ENCODE results near the gene PCDHGC3. TPM values are rescaled to one million over a fixed set of nuclear protein-coding genes. Genes with fewer than 3 reads are reported as not detected.
"Not testable (repeated sequence)": the region's sequence is repeated elsewhere in the genome, so short reads cannot be mapped to it uniquely, and the experiment has no call there.

PCDHGC3 gene
- polyA plus RNA-seq (ENCODE audit: insufficient read length in 10 of 10), result 100 to 1,000 TPM in 8 of 10 donors, 10 to 100 TPM in 2; 95.8 to 177 (median 115) TPM
- long read RNA-seq, donor 1, full-length matches to known transcripts, result 25 of 102 reads
- long read RNA-seq, donor 1, partial matches to known transcripts, result 77 of 102 reads
- long read RNA-seq, donor 1, other reads (novel, unspliced or antisense), result 0 of 102 reads
- long read RNA-seq, donor 2, full-length matches to known transcripts, result 24 of 24 reads
- long read RNA-seq, donor 2, partial matches to known transcripts, result 0 of 24 reads
- long read RNA-seq, donor 2, other reads (novel, unspliced or antisense), result 0 of 24 reads
- long read RNA-seq, donor 3, result 0 reads
- long read RNA-seq, donor 4, full-length matches to known transcripts, result 14 of 14 reads
- long read RNA-seq, donor 4, partial matches to known transcripts, result 0 of 14 reads
- long read RNA-seq, donor 4, other reads (novel, unspliced or antisense), result 0 of 14 reads
- long read RNA-seq, donor 5, full-length matches to known transcripts, result 67 of 84 reads
- long read RNA-seq, donor 5, partial matches to known transcripts, result 17 of 84 reads
- long read RNA-seq, donor 5, other reads (novel, unspliced or antisense), result 0 of 84 reads
- long read RNA-seq, donor 6, full-length matches to known transcripts, result 40 of 52 reads
- long read RNA-seq, donor 6, partial matches to known transcripts, result 12 of 52 reads
- long read RNA-seq, donor 6, other reads (novel, unspliced or antisense), result 0 of 52 reads
- long read RNA-seq, donor 7, full-length matches to known transcripts, result 18 of 18 reads
- long read RNA-seq, donor 7, partial matches to known transcripts, result 0 of 18 reads
- long read RNA-seq, donor 7, other reads (novel, unspliced or antisense), result 0 of 18 reads
- long read RNA-seq, donor 8, full-length matches to known transcripts, result 40 of 40 reads
- long read RNA-seq, donor 8, partial matches to known transcripts, result 0 of 40 reads
- long read RNA-seq, donor 8, other reads (novel, unspliced or antisense), result 0 of 40 reads
- long read RNA-seq, donor 9, full-length matches to known transcripts, result 8 of 8 reads
- long read RNA-seq, donor 9, partial matches to known transcripts, result 0 of 8 reads
- long read RNA-seq, donor 9, other reads (novel, unspliced or antisense), result 0 of 8 reads

DNA sequence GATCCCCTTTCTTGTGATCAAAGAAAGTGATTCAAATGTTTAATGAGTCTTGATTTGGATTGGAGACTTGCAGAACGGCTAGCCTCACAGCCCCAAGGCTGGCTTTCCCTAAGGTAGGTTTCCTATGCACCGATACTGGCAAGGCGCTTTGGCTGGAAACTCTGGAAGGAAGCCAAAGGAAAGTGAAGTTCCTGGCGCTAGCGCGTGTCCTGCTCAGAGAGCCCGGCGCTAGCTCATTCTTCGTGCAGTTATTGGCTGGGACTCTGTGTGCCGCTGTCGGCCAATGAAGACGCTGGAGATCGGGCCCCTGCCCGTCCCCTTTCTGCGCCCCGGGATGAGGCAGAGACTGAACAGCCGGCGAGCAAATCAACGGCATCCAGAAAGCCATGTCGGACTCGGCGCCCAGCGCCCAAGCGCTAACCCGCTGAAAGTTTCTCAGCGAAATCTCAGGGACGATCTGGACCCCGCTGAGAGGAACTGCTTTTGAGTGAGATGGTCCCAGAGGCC is at the start of gene PCDHGC3:
Gene PCDHGC3 (plus strand): TSS at position 342 of the 507 bp plus-strand sequence. CDS start 151 bp downstream, at position 493.
- DNase-seq, result peak; percentile 94 to 97 (median 96)

DNA sequence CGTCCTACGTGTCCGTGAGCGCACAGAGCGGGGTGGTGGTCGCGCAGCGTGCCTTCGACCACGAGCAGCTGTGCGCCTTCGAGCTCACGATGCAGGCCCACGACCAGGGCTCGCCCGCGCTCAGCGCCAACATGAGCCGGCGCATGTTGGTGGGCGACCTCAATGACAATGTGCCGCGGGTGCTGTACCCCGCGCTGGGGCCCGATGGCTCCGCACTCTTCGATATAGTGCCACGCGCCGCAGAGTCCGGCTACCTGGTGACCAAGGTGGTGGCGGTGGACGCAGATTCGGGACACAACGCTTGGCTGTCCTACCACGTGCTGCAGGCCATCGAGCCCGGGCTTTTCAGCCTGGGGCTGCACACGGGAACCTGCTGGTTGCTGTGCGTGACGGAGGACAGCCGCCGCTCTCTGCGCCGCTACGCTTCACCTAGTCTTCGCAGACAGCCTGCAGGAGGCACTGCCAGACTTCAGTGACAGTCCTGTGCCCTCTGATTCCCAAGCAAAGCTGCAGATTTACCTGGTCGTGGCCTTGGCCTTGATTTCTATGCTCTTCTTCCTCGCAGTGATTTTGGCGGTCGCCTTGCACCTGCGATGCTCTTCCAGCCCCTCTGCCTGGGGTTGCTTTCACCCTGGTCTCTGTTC is 47.9 kb upstream of the PCDHGC3 start:
- no peak for DNase-seq

DNA sequence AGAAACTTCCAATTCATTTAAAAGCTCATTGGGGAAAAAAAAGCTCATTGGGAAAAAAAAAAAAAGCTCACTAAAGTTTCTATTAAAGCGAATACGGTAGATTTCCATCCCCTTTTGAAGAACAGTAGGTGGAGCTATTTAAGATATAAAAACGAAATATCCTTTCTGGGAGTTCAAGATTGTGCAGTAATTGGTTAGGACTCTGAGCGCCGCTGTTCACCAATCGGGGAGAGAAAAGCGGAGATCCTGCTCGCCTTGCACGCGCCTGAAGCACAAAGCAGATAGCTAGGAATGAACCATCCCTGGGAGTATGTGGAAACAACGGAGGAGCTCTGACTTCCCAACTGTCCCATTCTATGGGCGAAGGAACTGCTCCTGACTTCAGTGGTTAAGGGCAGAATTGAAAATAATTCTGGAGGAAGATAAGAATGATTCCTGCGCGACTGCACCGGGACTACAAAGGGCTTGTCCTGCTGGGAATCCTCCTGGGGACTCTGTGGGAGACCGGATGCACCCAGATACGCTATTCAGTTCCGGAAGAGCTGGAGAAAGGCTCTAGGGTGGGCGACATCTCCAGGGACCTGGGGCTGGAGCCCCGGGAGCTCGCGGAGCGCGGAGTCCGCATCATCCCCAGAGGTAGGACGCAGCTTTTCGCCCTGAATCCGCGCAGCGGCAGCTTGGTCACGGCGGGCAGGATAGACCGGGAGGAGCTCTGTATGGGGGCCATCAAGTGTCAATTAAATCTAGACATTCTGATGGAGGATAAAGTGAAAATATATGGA is 45.2 kb upstream of the PCDHGC3 start, which contains the start of gene PCDHGA12:
Gene PCDHGA12 (plus strand): TSS at position 176 of the 782 bp plus-strand sequence. CDS start 253 bp downstream, at position 429.
- peak; percentile 12 to 84 (median 48) for DNase-seq

DNA sequence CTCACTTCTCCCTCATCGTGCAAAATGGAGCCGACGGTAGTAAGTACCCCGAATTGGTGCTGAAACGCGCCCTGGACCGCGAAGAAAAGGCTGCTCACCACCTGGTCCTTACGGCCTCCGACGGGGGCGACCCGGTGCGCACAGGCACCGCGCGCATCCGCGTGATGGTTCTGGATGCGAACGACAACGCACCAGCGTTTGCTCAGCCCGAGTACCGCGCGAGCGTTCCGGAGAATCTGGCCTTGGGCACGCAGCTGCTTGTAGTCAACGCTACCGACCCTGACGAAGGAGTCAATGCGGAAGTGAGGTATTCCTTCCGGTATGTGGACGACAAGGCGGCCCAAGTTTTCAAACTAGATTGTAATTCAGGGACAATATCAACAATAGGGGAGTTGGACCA is 44.5 kb upstream of the PCDHGC3 start:
- DNase-seq, result no peak

DNA sequence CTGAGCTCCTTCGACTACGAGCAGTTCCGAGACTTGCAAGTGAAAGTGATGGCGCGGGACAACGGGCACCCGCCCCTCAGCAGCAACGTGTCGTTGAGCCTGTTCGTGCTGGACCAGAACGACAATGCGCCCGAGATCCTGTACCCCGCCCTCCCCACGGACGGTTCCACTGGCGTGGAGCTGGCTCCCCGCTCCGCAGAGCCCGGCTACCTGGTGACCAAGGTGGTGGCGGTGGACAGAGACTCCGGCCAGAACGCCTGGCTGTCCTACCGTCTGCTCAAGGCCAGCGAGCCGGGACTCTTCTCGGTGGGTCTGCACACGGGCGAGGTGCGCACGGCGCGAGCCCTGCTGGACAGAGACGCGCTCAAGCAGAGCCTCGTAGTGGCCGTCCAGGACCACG is 43.5 kb upstream of the PCDHGC3 start:
- not testable (repeated sequence) for DNase-seq

DNA sequence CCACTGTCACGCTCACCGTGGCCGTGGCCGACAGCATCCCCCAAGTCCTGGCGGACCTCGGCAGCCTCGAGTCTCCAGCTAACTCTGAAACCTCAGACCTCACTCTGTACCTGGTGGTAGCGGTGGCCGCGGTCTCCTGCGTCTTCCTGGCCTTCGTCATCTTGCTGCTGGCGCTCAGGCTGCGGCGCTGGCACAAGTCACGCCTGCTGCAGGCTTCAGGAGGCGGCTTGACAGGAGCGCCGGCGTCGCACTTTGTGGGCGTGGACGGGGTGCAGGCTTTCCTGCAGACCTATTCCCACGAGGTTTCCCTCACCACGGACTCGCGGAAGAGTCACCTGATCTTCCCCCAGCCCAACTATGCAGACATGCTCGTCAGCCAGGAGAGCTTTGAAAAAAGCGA is 43.0 kb upstream of the PCDHGC3 start:
- DNase-seq, result not testable (repeated sequence)

DNA sequence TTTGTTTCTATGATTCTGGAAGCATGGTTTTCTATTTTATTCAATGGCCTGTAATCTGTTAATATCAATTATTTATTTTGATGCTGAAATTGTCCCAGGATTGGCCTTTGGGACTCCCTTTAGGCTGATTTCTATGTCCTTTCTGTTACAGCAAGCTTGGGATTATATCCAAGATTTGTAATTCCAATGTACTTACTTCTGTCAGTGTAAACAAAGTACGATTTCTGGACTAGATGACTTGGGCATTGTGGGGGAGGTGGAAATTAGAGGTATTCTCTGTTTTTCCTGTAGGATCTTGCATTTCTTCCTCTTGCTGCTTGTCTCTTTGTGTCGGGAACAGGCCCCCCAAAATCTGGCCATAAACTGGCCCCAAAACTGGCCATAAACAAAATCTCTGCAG is 41.8 kb upstream of the PCDHGC3 start:
- DNase-seq, result no peak

DNA sequence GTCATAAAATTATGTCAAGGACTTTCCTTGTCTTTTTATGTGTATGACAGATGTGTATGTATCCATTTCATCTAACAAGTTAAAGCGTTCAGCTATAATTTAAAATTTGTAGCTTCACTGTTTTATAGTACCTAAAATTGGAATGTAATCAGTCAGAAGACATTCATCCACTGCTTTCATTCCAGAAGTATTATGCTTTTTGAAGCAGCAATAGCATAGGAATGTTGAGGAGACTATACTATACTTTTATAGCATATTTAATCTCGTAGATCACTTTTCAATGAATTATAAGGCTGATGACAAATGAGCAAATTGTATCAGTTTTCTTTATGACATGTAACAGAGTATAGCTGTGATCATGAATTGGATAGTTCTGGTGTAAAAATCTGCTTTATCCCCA is 38.5 kb upstream of the PCDHGC3 start:
- no peak for DNase-seq

DNA sequence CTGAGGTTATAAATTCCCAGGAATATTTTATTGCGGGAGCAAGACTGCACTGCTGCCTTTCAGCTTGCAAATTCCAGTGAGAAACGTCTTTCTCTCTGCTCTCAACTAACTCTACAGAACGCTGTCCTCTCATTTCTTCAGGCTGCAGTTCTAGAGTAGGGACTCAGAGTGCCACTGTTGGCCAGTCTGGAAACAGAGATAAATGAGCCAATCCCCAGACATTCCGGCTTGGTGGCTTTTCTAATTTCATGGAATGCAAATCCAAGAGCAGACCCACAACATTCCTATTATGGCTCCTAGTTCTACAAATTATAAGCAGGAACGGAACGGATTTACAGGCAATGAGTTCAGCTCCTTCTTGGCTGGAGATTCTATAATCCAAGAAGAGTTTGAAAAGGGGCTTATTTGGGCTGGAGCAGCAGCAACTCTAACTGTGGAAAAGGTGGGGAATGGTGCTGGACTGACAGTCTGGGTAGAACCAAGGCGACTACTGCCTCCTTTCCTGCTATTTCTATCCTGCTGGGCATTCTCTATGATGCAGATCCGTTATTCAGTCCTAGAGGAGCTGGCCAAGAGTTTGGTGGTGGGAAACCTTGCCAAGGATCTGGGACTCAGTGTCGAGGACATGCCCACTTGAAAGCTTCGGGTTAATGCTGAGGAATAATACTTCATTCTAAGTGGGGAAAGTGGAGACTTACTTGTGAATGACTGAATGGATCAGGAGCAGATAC is 36.2 kb upstream of the PCDHGC3 start:
- DNase-seq, result no peak

DNA sequence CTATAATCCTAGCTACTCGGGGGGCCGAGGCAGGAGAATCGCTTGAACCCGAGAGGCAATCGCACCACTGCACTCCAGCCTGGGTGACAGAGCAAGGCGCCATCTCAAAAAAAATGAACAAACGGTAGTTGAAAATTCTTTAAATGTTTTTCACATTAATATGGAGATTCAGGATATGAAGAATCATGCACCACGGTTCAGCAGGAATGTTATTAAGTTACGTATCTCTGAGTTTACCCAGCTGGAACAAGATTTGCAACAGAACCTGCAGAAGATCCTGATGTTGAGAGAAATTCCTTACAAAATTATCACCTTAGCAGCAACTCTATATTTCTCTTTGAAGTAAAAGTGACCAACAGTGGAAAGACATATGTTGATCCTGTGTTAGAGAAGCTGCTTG is 35.4 kb upstream of the PCDHGC3 start:
- no peak for DNase-seq

DNA sequence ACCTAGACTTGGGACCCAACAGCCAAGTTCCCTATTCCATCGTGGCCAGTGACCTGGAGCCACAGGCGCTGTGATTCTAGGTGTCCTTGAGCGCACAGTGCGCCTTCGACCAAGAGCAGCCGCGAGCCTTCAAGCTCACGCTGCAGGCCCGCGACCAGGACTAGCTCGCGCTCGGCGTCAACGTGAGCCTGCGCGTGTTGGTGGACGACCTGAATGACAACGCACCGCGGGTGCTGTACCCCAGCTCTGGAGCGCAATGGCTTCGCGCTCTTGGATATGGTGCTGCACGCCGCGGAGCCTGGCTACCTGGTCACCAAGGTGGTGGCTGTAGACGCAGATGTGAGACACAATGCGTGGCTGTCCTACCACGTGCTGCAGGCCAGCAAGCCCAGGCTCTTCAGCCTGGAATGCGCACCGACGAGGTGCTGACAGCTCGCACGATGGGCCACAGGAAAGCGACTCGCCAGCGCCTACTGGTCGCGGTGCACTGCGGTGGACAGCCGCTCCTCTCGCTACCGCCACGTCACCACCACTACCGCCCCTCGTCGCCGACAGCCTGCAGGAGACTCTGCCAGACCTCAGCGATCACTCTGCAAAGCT is 34.1 kb upstream of the PCDHGC3 start:
- no peak for DNase-seq

DNA sequence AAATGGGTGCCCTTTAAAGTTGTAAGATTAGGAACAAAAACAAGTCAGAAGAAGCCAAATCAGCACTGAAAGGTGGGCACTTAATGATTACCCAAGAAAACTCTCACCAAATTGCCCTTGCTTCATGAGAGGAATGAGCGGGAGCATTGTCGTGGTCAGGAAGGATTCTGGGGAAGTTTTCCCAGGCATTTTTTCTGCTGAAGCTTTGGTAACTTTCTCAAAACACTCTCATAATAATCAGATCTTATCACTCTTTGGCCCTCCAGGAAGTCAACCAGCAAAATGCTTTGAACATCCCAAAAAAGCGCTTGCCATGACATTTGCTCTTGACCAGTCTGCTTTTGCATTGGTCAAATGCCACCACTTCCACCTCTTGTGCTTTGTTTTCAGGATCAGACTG is 10.4 kb upstream of the PCDHGC3 start:
- no peak for DNase-seq

DNA sequence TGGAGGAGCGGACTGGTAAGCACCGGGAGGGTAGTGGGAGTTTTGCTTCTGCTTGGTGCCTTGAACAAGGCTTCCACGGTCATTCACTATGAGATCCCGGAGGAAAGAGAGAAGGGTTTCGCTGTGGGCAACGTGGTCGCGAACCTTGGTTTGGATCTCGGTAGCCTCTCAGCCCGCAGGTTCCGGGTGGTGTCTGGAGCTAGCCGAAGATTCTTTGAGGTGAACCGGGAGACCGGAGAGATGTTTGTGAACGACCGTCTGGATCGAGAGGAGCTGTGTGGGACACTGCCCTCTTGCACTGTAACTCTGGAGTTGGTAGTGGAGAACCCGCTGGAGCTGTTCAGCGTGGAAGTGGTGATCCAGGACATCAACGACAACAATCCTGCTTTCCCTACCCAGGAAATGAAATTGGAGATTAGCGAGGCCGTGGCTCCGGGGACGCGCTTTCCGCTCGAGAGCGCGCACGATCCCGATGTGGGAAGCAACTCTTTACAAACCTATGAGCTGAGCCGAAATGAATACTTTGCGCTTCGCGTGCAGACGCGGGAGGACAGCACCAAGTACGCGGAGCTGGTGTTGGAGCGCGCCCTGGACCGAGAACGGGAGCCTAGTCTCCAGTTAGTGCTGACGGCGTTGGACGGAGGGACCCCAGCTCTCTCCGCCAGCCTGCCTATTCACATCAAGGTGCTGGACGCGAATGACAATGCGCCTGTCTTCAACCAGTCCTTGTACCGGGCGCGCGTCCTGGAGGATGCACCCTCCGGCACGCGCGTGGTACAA is 556 bp downstream of the PCDHGC3 start:
- peak; percentile 80 to 97 (median 93) for DNase-seq

DNA sequence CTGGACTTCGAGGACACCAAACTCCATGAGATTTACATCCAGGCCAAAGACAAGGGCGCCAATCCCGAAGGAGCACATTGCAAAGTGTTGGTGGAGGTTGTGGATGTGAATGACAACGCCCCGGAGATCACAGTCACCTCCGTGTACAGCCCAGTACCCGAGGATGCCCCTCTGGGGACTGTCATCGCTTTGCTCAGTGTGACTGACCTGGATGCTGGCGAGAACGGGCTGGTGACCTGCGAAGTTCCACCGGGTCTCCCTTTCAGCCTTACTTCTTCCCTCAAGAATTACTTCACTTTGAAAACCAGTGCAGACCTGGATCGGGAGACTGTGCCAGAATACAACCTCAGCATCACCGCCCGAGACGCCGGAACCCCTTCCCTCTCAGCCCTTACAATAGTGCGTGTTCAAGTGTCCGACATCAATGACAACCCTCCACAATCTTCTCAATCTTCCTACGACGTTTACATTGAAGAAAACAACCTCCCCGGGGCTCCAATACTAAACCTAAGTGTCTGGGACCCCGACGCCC is 1.3 kb downstream of the PCDHGC3 start:
- peak in 1 of 3 donors; percentile 62 for DNase-seq

DNA sequence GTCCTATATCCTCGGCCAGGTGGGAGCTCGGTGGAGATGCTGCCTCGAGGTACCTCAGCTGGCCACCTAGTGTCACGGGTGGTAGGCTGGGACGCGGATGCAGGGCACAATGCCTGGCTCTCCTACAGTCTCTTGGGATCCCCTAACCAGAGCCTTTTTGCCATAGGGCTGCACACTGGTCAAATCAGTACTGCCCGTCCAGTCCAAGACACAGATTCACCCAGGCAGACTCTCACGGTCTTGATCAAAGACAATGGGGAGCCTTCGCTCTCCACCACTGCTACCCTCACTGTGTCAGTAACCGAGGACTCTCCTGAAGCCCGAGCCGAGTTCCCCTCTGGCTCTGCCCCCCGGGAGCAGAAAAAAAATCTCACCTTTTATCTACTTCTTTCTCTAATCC is 2.0 kb downstream of the PCDHGC3 start:
- DNase-seq, result no peak

DNA sequence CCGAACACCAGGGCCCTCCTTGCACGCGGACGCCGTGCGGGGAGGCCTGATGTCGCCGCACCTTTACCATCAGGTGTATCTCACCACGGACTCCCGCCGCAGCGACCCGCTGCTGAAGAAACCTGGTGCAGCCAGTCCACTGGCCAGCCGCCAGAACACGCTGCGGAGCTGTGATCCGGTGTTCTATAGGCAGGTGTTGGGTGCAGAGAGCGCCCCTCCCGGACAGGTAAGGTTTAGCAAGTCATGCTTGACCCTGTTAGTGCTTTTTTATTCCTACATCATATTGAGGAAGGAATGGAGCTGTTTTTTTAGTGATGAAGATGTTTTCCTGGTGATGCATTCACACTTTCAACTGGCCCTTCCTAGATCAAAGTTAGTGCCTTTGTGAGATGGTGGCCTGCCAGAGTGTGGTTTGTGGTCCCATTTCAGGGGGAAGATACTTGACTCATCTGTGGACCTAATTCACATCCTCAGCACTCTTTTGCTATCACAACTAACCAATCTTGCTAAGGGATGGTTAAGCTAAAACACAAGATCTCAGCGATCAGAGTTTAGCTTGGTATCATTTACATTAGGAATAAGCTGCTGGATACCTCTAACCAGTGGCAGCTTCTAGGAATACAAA is 2.7 kb downstream of the PCDHGC3 start:
- no peak for DNase-seq

DNA sequence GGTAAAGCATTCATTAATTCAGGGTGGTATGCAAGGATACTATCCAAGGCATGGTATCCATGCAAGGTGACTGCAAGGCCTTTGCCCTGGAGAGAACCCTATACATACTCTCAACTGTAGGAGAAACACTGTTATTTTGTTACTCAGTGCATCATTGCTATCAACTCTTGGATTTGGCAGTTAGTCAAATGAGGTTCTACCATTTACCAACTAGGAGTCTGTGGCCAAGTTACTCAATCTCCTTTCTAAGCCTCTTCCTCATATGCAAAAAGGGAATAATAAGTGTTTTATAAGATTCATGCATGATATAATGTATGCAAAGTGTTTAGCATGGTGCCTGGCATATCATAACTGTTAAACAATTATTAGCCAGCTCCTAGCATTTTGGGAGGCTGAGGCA is 4.0 kb downstream of the PCDHGC3 start:
- DNase-seq, result no peak

DNA sequence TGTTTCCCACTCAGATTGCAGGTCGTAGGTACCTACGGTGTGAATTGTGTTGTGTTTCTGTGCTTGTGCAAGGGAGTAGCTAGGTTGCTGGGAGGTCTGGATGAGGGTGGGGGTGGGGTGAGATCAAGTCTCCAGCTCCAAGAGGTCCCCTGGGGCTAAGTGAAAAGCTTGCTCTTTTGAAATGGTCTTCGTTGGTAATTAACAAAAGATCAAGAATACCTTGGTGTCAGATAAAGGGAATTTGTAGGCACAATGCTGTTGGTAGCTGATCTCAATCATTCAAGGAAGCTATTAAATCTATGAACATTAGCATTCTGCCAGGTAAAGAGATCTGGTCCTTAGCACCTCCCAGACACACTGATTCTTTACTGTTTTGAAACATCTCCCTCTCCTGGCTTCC is 8.1 kb downstream of the PCDHGC3 start:
- DNase-seq, result no peak

Measured in muscle of back (tissue), 13 donors.